PC-3 (cell line): ENCODE results near the gene NCAPH2. TPM values are rescaled to one million over a fixed set of nuclear protein-coding genes. Genes with fewer than 3 reads are reported as not detected.
A peak's percentile ranks its signal among the peaks of the same experiment; 100 is the strongest.

ENCODE experiments used
- ATAC-seq: fragments of 200-7000 bp; cut with Tn5 transposase; 2 replicates; pipeline ENCODE4 v1.9.1; 2020; ENCODE audit warnings: mild to moderate bottlenecking, moderate library complexity
- BruUV-seq: library from RNA; stranded (reverse); fragments of 400-500 nt; replicated peaks from 2 replicates; lab custom pipeline; 2021; lab: Mats Ljungman, UMichigan
- CTCF ChIA-PET: fragments of 300-600 bp; sonication (Branson Sonifier 250); formaldehyde crosslinking; loops from one replicate; lab custom pipeline; 2022; ENCODE audit warnings: antibody characterized with exemption; lab: Charles Lee
- POLR2A ChIA-PET: fragments of 300-600 bp; sonication (Branson Sonifier 250); formaldehyde crosslinking; loops from one replicate; lab custom pipeline; 2022; ENCODE audit warnings: antibody characterized with exemption; ENCODE audit not compliant: unreplicated experiment; lab: Charles Lee
- DNase-seq: peaks from one replicate; pipeline ENCODE4 v3.0.0-alpha.2; 2015
- H2AFZ ChIP-seq: fragments of 300-600 bp; sonication (generic); 2 replicates; pipeline ENCODE4 v1.6.0; 2016; ENCODE audit warnings: antibody characterized with exemption, low read length
- H3F3A ChIP-seq: fragments of 300-600 bp; sonication (generic); one replicate; pipeline ENCODE4 v1.6.0; 2017; ENCODE audit warnings: antibody characterized with exemption, low read length, control low read depth, mild to moderate bottlenecking; ENCODE audit not compliant: unreplicated experiment
- H3K27ac ChIP-seq: fragments of 300-600 bp; sonication (generic); 2 replicates; pipeline ENCODE4 v1.5.1; 2016; ENCODE audit warnings: mild to moderate bottlenecking, low read length
- H3K27me3 ChIP-seq: fragments of 300-600 bp; sonication (generic); 2 replicates; pipeline ENCODE4 v1.6.1; 2016; ENCODE audit warnings: low read length, mixed read lengths
- H3K36me3 ChIP-seq: fragments of 300-600 bp; sonication (generic); 2 replicates; pipeline ENCODE4 v1.6.1; 2016; ENCODE audit warnings: low read depth, mixed run types, low read length, mixed read lengths
- H3K4me1 ChIP-seq: fragments of 300-600 bp; sonication (generic); 2 replicates; pipeline ENCODE4 v1.5.1; 2016; ENCODE audit warnings: low read length; ENCODE audit not compliant: insufficient read depth
- H3K4me2 ChIP-seq: fragments of 300-600 bp; sonication (generic); 2 replicates; pipeline ENCODE4 v1.6.0; 2016; ENCODE audit warnings: low read length
- H3K4me3 ChIP-seq: fragments of 300-600 bp; sonication (generic); 2 replicates; pipeline ENCODE4 v1.5.1; 2016; ENCODE audit warnings: mild to moderate bottlenecking, low read length, mixed read lengths
- H3K79me2 ChIP-seq: fragments of 300-600 bp; sonication (generic); 2 replicates; pipeline ENCODE4 v1.6.1; 2017; ENCODE audit warnings: low read length, mixed read lengths
- H3K9ac ChIP-seq: fragments of 300-600 bp; sonication (generic); 2 replicates; pipeline ENCODE4 v1.6.0; 2016; ENCODE audit warnings: mild to moderate bottlenecking, low read length
- H3K9me2 ChIP-seq: fragments of 300-600 bp; sonication (generic); replicated peaks from 2 replicates; pipeline ENCODE4 v1.6.1; 2016; ENCODE audit warnings: mixed run types, low read length, mixed read lengths
- H3K9me3 ChIP-seq: fragments of 300-600 bp; sonication (generic); 2 replicates; pipeline ENCODE4 v1.6.1; 2016; ENCODE audit warnings: low read length, mixed read lengths
- H4K20me1 ChIP-seq: fragments of 300-600 bp; sonication (generic); 2 replicates; pipeline ENCODE4 v1.6.1; 2016; ENCODE audit warnings: low read length, mixed read lengths
- CTCF ChIP-seq: fragments of 300-600 bp; sonication (generic); conservative IDR thresholded peaks from 2 replicates; pipeline ENCODE4 v1.5.1; 2017; ENCODE audit warnings: antibody characterized with exemption, low read depth, mild to moderate bottlenecking, low read length
- EZH2 ChIP-seq: fragments of 300-600 bp; sonication (generic); IDR thresholded peaks from one replicate; pipeline ENCODE4 v1.6.1; 2017; ENCODE audit warnings: antibody characterized with exemption, mild to moderate bottlenecking, low read length; ENCODE audit not compliant: unreplicated experiment
- EZH2phosphoT487 ChIP-seq: fragments of 300-600 bp; sonication (generic); IDR thresholded peaks from 2 replicates; pipeline ENCODE4 v1.6.1; 2018; ENCODE audit warnings: mild to moderate bottlenecking, antibody characterized with exemption, low read length, borderline replicate concordance
- intact Hi-C: fragments of 100-400 bp; cut with micrococcal nuclease; formaldehyde crosslinking; loops from 2 replicates; pipeline ENCODE4 v1.9.0; 2023
- total RNA-seq: library from RNA; depleted of rRNA; stranded (reverse); fragments of >200 nt; gene quantifications from 2 replicates; pipeline ENCODE4 v1.2.3, GENCODE V29; 2014

Gene NCAPH2
- total RNA-seq, 1 experiment from 2014 or later = 75.4 TPM

GRCh38 chr22:50486561-50487289 is 21.3 kb upstream of the NCAPH2 start, which contains the start of gene MIOX:
Gene MIOX, plus strand, starts transcription at chr22:50486859. Its CDS starts 39 bp downstream, at chr22:50486898.
- POLR2A ChIA-PET = no interaction called here
- H3K27me3 ChIP-seq = no peaks in the 10 kb centered on the region
- no peak within 1 kb of the TSS for H3K27ac ChIP-seq
- no peaks in the 10 kb centered on the region for H3K79me2 ChIP-seq
- CTCF ChIA-PET = no interaction called here
- no peaks in the 10 kb centered on the region for H3F3A ChIP-seq
- H3K9ac ChIP-seq = no peak within 1 kb of the TSS
- peak; percentile 42 for ATAC-seq
- no peak within 1 kb of the TSS for H2AFZ ChIP-seq
- TF ChIP-seq EZH2 = no peak
- TF ChIP-seq EZH2phosphoT487 = no peak
- TF ChIP-seq CTCF = no peak
- no peaks in the 10 kb centered on the region for H3K4me1 ChIP-seq
- H3K36me3 ChIP-seq = no peaks in the 10 kb centered on the region
- H3K4me2 ChIP-seq = no peak within 1 kb of the TSS
- H3K9me2 ChIP-seq = no peaks in the 10 kb centered on the region
- no peaks in the 10 kb centered on the region for H4K20me1 ChIP-seq
- no peaks in the 10 kb centered on the region for H3K9me3 ChIP-seq
- H3K4me3 ChIP-seq = no peak within 1 kb of the TSS
- intact Hi-C loops = no loop called here
- DNase-seq = no peak
- BruUV-seq = no TSS peak

- Histone ChIP-seq H3K4me3 (no peak overlapping the region), H3K27me3 (no peaks in the 10 kb centered on the region), H3F3A (no peaks in the 10 kb centered on the region), H2AFZ (no peak overlapping the region), H3K4me1 (no peaks in the 10 kb centered on the region), H3K9me2 (no peaks in the 10 kb centered on the region), H3K79me2 (no peaks in the 10 kb centered on the region), H3K9ac (no peak overlapping the region), H4K20me1 (no peaks in the 10 kb centered on the region), H3K9me3 (no peaks in the 10 kb centered on the region), H3K27ac (no peak overlapping the region), H3K36me3 (no peaks in the 10 kb centered on the region), H3K4me2 (no peak overlapping the region)
- TF ChIP-seq EZH2phosphoT487 (no peak), CTCF (no peak), EZH2 (no peak)
- no peak for DNase-seq
- no TSS peak for BruUV-seq
- intact Hi-C loops = no loop called here
- no peak; the same call in 1 of the 2 replicates for ATAC-seq
- POLR2A ChIA-PET = no interaction called here
- CTCF ChIA-PET = no interaction called here
Observed at GRCh38 chr22:50487290-50488005, 20.6 kb upstream of the NCAPH2 start.
